H9 (cell line): ENCODE results near the gene UNC93A. TPM values are rescaled to one million over a fixed set of nuclear protein-coding genes. Genes with fewer than 3 reads are reported as not detected.
"Not testable (repeated sequence)": the region's sequence is repeated elsewhere in the genome, so short reads cannot be mapped to it uniquely, and the experiment has no call there.

Source experiments
- DNase-seq: peaks from one replicate; pipeline ENCODE4 v3.0.0-alpha.2; 2017
- H2AFZ ChIP-seq: one replicate; pipeline ENCODE4 v1.6.1; 2013; ENCODE audit warnings: mild to moderate bottlenecking, low read length, control low read depth, moderate library complexity
- H2AK5ac ChIP-seq: 2 replicates; pipeline ENCODE4 v1.6.1; 2013; ENCODE audit warnings: low read length, control low read depth, mixed read lengths; ENCODE audit not compliant: insufficient read length
- H2BK120ac ChIP-seq: one replicate; pipeline ENCODE4 v1.6.1; 2013; ENCODE audit warnings: low read depth, mild to moderate bottlenecking, low read length, control low read depth, inconsistent platforms; ENCODE audit not compliant: poor library complexity, severe bottlenecking
- H2BK12ac ChIP-seq: 2 replicates; pipeline ENCODE4 v1.6.1; 2013; ENCODE audit warnings: low read length, control low read depth, mixed read lengths, low read depth; ENCODE audit not compliant: insufficient read length
- H2BK15ac ChIP-seq: 2 replicates; pipeline ENCODE4 v1.6.1; 2013; ENCODE audit warnings: low read depth, low read length, control low read depth
- H2BK20ac ChIP-seq: one replicate; pipeline ENCODE4 v1.6.1; 2013; ENCODE audit warnings: low read depth, mild to moderate bottlenecking, low read length, control low read depth, inconsistent platforms; ENCODE audit not compliant: poor library complexity, severe bottlenecking
- H2BK5ac ChIP-seq: 2 replicates; pipeline ENCODE4 v1.6.1; 2013; ENCODE audit warnings: low read length, control low read depth, mixed read lengths; ENCODE audit not compliant: insufficient read length
- H3K14ac ChIP-seq: 2 replicates; pipeline ENCODE4 v1.6.1; 2013; ENCODE audit warnings: low read length, control low read depth; ENCODE audit not compliant: insufficient read depth
- H3K18ac ChIP-seq: 2 replicates; pipeline ENCODE4 v1.6.1; 2013; ENCODE audit warnings: low read depth, mild to moderate bottlenecking, mixed read lengths, low read length, control low read depth; ENCODE audit not compliant: insufficient read length
- H3K23ac ChIP-seq: 2 replicates; pipeline ENCODE4 v1.6.1; 2013; ENCODE audit warnings: low read length, control low read depth, mixed read lengths, low read depth; ENCODE audit not compliant: insufficient read length
- H3K23me2 ChIP-seq: 2 replicates; pipeline ENCODE4 v1.6.1; 2013; ENCODE audit warnings: low read depth, mild to moderate bottlenecking, mixed read lengths, low read length, control low read depth; ENCODE audit not compliant: insufficient read length, poor library complexity, severe bottlenecking
- H3K27ac ChIP-seq: 2 replicates; pipeline ENCODE4 v1.5.1; 2013; ENCODE audit warnings: low read length, control low read depth, mixed read lengths, low read depth; ENCODE audit not compliant: insufficient read length
- H3K27me3 ChIP-seq: 2 replicates; pipeline ENCODE4 v1.6.1; 2013; ENCODE audit warnings: low read length, control low read depth, inconsistent platforms; ENCODE audit not compliant: insufficient read depth
- H3K4ac ChIP-seq: 2 replicates; pipeline ENCODE4 v1.6.1; 2013; ENCODE audit warnings: low read depth, mild to moderate bottlenecking, control low read depth, inconsistent platforms, low read length, moderate library complexity
- H3K4me1 ChIP-seq: 2 replicates; pipeline ENCODE4 v1.6.1; 2013; ENCODE audit warnings: low read length, control low read depth, inconsistent platforms; ENCODE audit not compliant: insufficient read depth
- H3K4me2 ChIP-seq: 2 replicates; pipeline ENCODE4 v1.6.1; 2013; ENCODE audit warnings: low read length, control low read depth, mixed read lengths; ENCODE audit not compliant: insufficient read length, insufficient read depth
- H3K56ac ChIP-seq: 2 replicates; pipeline ENCODE4 v1.6.1; 2013; ENCODE audit warnings: low read depth, mild to moderate bottlenecking, mixed read lengths, low read length, control low read depth; ENCODE audit not compliant: insufficient read length
- H3K79me1 ChIP-seq: 2 replicates; pipeline ENCODE4 v1.6.1; 2013; ENCODE audit warnings: low read depth, mild to moderate bottlenecking, moderate library complexity, low read length, control low read depth, inconsistent platforms; ENCODE audit not compliant: insufficient read depth, poor library complexity, severe bottlenecking
- H3K79me2 ChIP-seq: 2 replicates; pipeline ENCODE4 v1.6.1; 2013; ENCODE audit warnings: low read length, control low read depth, inconsistent platforms; ENCODE audit not compliant: insufficient read depth
- H3K9ac ChIP-seq: 2 replicates; pipeline ENCODE4 v1.6.1; 2013; ENCODE audit warnings: low read length, control low read depth, mixed read lengths; ENCODE audit not compliant: insufficient read length; ENCODE audit errors: extremely low read depth
- H3K9me3 ChIP-seq: one replicate; pipeline ENCODE4 v1.6.1; 2013; ENCODE audit warnings: low read depth, low read length, inconsistent platforms; ENCODE audit not compliant: control insufficient read depth
- H3T11ph ChIP-seq: one replicate; pipeline ENCODE4 v1.6.1; 2013; ENCODE audit warnings: mild to moderate bottlenecking, low read length, control low read depth, inconsistent platforms
- H4K20me1 ChIP-seq: one replicate; pipeline ENCODE4 v1.6.1; 2013; ENCODE audit not compliant: control insufficient read depth, insufficient read length, insufficient read depth
- H4K5ac ChIP-seq: 2 replicates; pipeline ENCODE4 v1.6.1; 2013; ENCODE audit warnings: low read depth, mild to moderate bottlenecking, mixed read lengths, low read length, control low read depth; ENCODE audit not compliant: insufficient read length
- H4K8ac ChIP-seq: replicated peaks from 2 replicates; pipeline ENCODE4 v1.6.1; 2013; ENCODE audit warnings: low read length, control low read depth, mixed read lengths, low read depth; ENCODE audit not compliant: insufficient read length
- H4K91ac ChIP-seq: 2 replicates; pipeline ENCODE4 v1.6.1; 2013; ENCODE audit warnings: low read depth, mild to moderate bottlenecking, moderate library complexity, mixed read lengths, low read length, control low read depth; ENCODE audit not compliant: insufficient read length
- H3K27ac Mint-ChIP-seq, 3 experiments: 2 replicates in 2 of 3; 3 replicates in 1 of 3; pipeline ENCODE4 v1.8.0; 2020 to 2021; ENCODE audit warnings: mixed read lengths in 3 of 3, mild to moderate bottlenecking in 1 of 3, moderate library complexity in 1 of 3
- H3K27me3 Mint-ChIP-seq: 2 replicates; pipeline ENCODE4 v1.8.0; 2021; ENCODE audit warnings: low read depth, mild to moderate bottlenecking, moderate library complexity, mixed read lengths
- H3K36me3 Mint-ChIP-seq, 3 experiments: 2 replicates in 2 of 3; 3 replicates in 1 of 3; pipeline ENCODE4 v1.8.0; 2020 to 2021; ENCODE audit warnings: low read depth in 3 of 3, mixed read lengths in 3 of 3; ENCODE audit not compliant: insufficient read depth in 1 of 3
- H3K4me1 Mint-ChIP-seq, 2 experiments: 2 replicates each; pipeline ENCODE4 v1.8.0; 2020; ENCODE audit warnings: mixed read lengths in 2 of 2
- H3K4me3 Mint-ChIP-seq, 2 experiments: 2 replicates in 1 of 2; 3 replicates in 1 of 2; pipeline ENCODE4 v1.8.0; 2020 to 2021; ENCODE audit warnings: mild to moderate bottlenecking in 2 of 2, mixed read lengths in 2 of 2, moderate library complexity in 1 of 2
- H3K9me3 Mint-ChIP-seq, 2 experiments: 2 replicates in 1 of 2; 3 replicates in 1 of 2; pipeline ENCODE4 v1.8.0; 2020; ENCODE audit warnings: mild to moderate bottlenecking in 2 of 2, mixed read lengths in 2 of 2, moderate library complexity in 1 of 2
- WGBS: extraction: QIAGEN DNeasy Blood & Tissue Kit; methylation state at CpG from one replicate; pipeline ENCODE4 v1.1.7; 2013; ENCODE audit warnings: missing lambda C conversion rate, low lambda C conversion rate, mixed read lengths; ENCODE audit not compliant: insufficient read length; ENCODE audit errors: extremely low coverage; 5-methylcytosine and 5-hydroxymethylcytosine counted together
- total RNA-seq: library from RNA; stranded (reverse); gene quantifications from 2 replicates; pipeline ENCODE4 v1.2.1, GENCODE V29; 2021
- TF ChIP-seq, protein P1 (sequence below): fragments of 200-600 bp; sonication (generic); conservative IDR thresholded peaks from 3 replicates; pipeline ENCODE4 v1.8.0; 2021; ENCODE audit warnings: antibody characterized with exemption, mild to moderate bottlenecking

The UNC93A gene
- total RNA-seq, 1 experiment from 2014 or later: 0.70 TPM

DNA sequence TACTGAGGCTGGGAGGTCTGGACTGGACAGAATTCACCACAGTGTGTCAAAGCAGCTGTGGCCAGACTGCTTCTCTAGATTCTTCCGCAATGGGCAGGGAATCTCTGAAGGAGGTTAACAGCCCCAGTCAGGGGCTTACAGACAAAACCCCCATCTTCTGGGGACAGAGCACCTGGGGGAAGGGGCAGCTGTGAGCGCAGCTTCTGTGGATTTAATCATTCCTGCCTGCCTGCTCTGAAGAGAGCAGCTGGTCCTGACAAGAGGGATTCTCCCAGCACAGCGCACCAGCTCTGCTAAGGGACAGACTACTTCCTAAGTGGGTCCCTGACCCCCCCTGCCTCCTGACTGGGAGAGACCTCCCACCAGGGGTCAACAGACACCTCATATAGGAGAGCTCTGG, 32.5 kb upstream of the UNC93A start:
- no peaks in the 10 kb centered on the region for H4K20me1 ChIP-seq
- no peaks in the 10 kb centered on the region for H3K27me3 ChIP-seq
- DNase-seq: no peak
- no peak overlapping the region for H3K14ac ChIP-seq
- no peaks in the 10 kb centered on the region for H3K79me2 ChIP-seq
- H3K27ac ChIP-seq: no peak overlapping the region
- no peak overlapping the region for H3K9ac ChIP-seq
- Mint-ChIP-seq H3K27ac (no peak overlapping the region; a peak in 1 of 7 replicates), H3K4me1 (peaks cover 0 to 2% of the 10 kb centered on the region in 2 experiments; a peak in 1 of 4 replicates), H3K27me3 (peaks cover 9% of the 10 kb centered on the region), H3K9me3 (peaks cover 72 to 79% of the 10 kb centered on the region in 2 experiments), H3K4me3 (no peak overlapping the region), H3K36me3 (peaks cover 51 to 72% (median 68%) of the 10 kb centered on the region in 3 experiments)
- TF ChIP-seq, protein P1, sequence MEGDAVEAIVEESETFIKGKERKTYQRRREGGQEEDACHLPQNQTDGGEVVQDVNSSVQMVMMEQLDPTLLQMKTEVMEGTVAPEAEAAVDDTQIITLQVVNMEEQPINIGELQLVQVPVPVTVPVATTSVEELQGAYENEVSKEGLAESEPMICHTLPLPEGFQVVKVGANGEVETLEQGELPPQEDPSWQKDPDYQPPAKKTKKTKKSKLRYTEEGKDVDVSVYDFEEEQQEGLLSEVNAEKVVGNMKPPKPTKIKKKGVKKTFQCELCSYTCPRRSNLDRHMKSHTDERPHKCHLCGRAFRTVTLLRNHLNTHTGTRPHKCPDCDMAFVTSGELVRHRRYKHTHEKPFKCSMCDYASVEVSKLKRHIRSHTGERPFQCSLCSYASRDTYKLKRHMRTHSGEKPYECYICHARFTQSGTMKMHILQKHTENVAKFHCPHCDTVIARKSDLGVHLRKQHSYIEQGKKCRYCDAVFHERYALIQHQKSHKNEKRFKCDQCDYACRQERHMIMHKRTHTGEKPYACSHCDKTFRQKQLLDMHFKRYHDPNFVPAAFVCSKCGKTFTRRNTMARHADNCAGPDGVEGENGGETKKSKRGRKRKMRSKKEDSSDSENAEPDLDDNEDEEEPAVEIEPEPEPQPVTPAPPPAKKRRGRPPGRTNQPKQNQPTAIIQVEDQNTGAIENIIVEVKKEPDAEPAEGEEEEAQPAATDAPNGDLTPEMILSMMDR: no peak
- H3K79me1 ChIP-seq: no peaks in the 10 kb centered on the region
- no peak overlapping the region for H3K4me2 ChIP-seq
- H3K23ac ChIP-seq: no peak overlapping the region
- H3K56ac ChIP-seq: no peak overlapping the region
- no peak overlapping the region for H3K4ac ChIP-seq
- no peak overlapping the region for H4K91ac ChIP-seq
- no peaks in the 10 kb centered on the region for H3K23me2 ChIP-seq
- H2BK120ac ChIP-seq: no peak overlapping the region
- no peak overlapping the region for H3K18ac ChIP-seq
- no peak overlapping the region for H2BK20ac ChIP-seq
- no peak overlapping the region for H2BK12ac ChIP-seq
- H3K9me3 ChIP-seq: peaks cover 13% of the 10 kb centered on the region
- H2AFZ ChIP-seq: no peak overlapping the region
- H2BK5ac ChIP-seq: no peak overlapping the region
- H2BK15ac ChIP-seq: no peak overlapping the region
- no CpG with 5 or more reads among the region's 3 CpGs for WGBS
- H4K8ac ChIP-seq: no peak overlapping the region
- no peak overlapping the region for H2AK5ac ChIP-seq
- H3T11ph ChIP-seq: no peak overlapping the region
- no peaks in the 10 kb centered on the region for H3K4me1 ChIP-seq
- H4K5ac ChIP-seq: no peak overlapping the region

GRCh38 chr6:167266057-167266829, 24.9 kb upstream of the UNC93A start:
- H3K4ac ChIP-seq, H3K4me3 Mint-ChIP-seq, H2BK20ac ChIP-seq, H2BK120ac ChIP-seq, H3K23ac ChIP-seq, H2BK5ac ChIP-seq, H3K27ac Mint-ChIP-seq, H3K79me2 ChIP-seq, H3K56ac ChIP-seq, H3K18ac ChIP-seq, DNase-seq, H3K14ac ChIP-seq, H4K5ac ChIP-seq, H4K20me1 ChIP-seq, H3T11ph ChIP-seq, H4K91ac ChIP-seq, H3K23me2 ChIP-seq, H3K9ac ChIP-seq, H4K8ac ChIP-seq, H3K79me1 ChIP-seq, H3K4me1 ChIP-seq, H3K9me3 ChIP-seq, H3K4me2 ChIP-seq, H2BK12ac ChIP-seq, H3K27me3 ChIP-seq, H2BK15ac ChIP-seq, H2AFZ ChIP-seq, H3K27ac ChIP-seq, H2AK5ac ChIP-seq: not testable (repeated sequence)
- Mint-ChIP-seq H3K36me3 (peaks cover 10 to 26% (median 15%) of the 10 kb centered on the region in 3 experiments; a peak in 6 of 7 replicates), H3K9me3 (peaks cover 19 to 28% of the 10 kb centered on the region in 2 experiments), H3K4me1 (peaks cover 21 to 29% of the 10 kb centered on the region in 2 experiments), H3K27me3 (peaks cover 15% of the 10 kb centered on the region)
- WGBS: no CpG with 5 or more reads among the region's 24 CpGs
